Sigmoid colon (tissue), 4 donors: ENCODE data around the gene DCC.

Source experiments
- EP300 ChIP-seq, 4 donors: sonication (generic); formaldehyde crosslinking; IDR thresholded peaks; one replicate each; pipeline ENCODE4 v1.6.1; 2017; ENCODE audit warnings: antibody characterized with exemption in 4 of 4
- POLR2A ChIP-seq, 2 donors: fragments of 450-650 bp; IDR thresholded peaks; one replicate each; pipeline ENCODE4 v1.6.1; 2016; ENCODE audit warnings: antibody characterized with exemption in 2 of 2, mild to moderate bottlenecking in 2 of 2, moderate library complexity in 2 of 2
- POLR2AphosphoS5 ChIP-seq, 4 donors: sonication (generic); formaldehyde crosslinking; IDR thresholded peaks; one replicate each; pipeline ENCODE4 v1.6.1; 2017; ENCODE audit warnings: antibody characterized with exemption in 4 of 4
- TF ChIP-seq, protein P1 (sequence below), 4 experiments: fragments of 450-650 bp in 3 of 4; fragments of 200-600 bp in 1 of 4; IDR thresholded peaks; one replicate each; pipeline ENCODE4 v1.5.1; 2016 to 2019; ENCODE audit warnings: antibody characterized with exemption in 4 of 4, mild to moderate bottlenecking in 3 of 4, moderate library complexity in 2 of 4

DNA sequence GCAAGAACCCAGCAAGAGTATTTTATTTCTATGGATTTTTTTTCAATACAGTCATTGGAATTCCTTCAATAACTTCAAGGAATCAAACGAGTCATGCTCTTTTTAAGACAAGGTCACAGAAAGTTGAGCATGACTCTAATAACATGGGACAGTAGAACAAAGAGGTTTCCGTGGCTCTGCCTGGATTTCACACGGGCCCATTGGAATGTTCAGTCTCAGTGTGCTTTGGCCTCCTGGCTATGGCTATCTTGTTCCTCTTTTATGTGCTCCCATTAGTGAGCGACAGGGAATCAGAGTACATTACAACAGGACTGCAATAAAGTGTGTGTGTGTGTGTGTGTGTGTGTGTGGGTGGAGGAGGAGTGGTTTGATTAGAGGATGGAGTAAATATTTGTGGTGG, 312.4 kb downstream of the DCC start:
- TF ChIP-seq, protein P1, sequence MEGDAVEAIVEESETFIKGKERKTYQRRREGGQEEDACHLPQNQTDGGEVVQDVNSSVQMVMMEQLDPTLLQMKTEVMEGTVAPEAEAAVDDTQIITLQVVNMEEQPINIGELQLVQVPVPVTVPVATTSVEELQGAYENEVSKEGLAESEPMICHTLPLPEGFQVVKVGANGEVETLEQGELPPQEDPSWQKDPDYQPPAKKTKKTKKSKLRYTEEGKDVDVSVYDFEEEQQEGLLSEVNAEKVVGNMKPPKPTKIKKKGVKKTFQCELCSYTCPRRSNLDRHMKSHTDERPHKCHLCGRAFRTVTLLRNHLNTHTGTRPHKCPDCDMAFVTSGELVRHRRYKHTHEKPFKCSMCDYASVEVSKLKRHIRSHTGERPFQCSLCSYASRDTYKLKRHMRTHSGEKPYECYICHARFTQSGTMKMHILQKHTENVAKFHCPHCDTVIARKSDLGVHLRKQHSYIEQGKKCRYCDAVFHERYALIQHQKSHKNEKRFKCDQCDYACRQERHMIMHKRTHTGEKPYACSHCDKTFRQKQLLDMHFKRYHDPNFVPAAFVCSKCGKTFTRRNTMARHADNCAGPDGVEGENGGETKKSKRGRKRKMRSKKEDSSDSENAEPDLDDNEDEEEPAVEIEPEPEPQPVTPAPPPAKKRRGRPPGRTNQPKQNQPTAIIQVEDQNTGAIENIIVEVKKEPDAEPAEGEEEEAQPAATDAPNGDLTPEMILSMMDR (IDR thresholded peaks at IDR 0.05), result no peak
- TF ChIP-seq POLR2AphosphoS5 (IDR thresholded peaks at IDR 0.05), result no peak
- TF ChIP-seq EP300 (IDR thresholded peaks at IDR 0.05), result no peak
- TF ChIP-seq POLR2A (IDR thresholded peaks at IDR 0.05), result no peak
